ENCODE data around the gene UPB1.
A peak's percentile ranks its signal among the peaks of the same experiment; 100 is the strongest.
"Not testable (repeated sequence)": the region's sequence is repeated elsewhere in the genome, so short reads cannot be mapped to it uniquely, and the experiment has no call there.

UPB1 gene

DNA sequence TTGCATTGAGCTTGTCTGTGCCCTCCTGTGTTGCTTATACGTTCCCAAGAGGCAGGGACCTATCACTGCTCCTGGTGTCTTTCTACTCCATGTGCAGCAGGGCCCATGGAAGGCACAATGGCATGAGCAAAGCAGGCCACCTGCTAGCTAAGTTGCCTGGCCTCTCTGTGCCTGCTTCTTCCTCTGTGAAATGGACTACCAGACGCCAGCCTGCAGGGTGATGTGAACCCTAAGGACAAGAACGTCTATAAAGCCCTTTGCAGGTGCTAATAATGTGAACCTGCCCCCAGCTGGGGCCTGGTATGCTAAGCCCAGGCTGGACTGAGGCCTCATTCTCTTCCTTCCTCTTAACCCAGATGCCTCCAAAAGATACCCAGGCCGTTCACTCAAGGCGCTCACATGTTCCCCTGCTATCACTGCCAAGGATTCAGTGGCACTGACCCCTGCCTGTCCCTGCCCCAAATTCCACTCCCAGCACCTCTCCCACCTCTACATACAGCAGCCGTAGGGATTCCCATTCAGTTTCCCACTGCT lies 55.8 kb downstream of the UPB1 start:
- no peak for TF ChIP-seq EZH2 (optimal IDR thresholded peaks at IDR 0.05; ENCODE audit: low read depth, low read length)
- TF ChIP-seq, protein P1, sequence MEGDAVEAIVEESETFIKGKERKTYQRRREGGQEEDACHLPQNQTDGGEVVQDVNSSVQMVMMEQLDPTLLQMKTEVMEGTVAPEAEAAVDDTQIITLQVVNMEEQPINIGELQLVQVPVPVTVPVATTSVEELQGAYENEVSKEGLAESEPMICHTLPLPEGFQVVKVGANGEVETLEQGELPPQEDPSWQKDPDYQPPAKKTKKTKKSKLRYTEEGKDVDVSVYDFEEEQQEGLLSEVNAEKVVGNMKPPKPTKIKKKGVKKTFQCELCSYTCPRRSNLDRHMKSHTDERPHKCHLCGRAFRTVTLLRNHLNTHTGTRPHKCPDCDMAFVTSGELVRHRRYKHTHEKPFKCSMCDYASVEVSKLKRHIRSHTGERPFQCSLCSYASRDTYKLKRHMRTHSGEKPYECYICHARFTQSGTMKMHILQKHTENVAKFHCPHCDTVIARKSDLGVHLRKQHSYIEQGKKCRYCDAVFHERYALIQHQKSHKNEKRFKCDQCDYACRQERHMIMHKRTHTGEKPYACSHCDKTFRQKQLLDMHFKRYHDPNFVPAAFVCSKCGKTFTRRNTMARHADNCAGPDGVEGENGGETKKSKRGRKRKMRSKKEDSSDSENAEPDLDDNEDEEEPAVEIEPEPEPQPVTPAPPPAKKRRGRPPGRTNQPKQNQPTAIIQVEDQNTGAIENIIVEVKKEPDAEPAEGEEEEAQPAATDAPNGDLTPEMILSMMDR (IDR thresholded peaks at IDR 0.05; ENCODE audit: low read length) = no peak
- TF ChIP-seq EZH2phosphoT487 (IDR thresholded peaks at IDR 0.05; ENCODE audit: low read length) = no peak
- H4K20me1 ChIP-seq (ENCODE audit: insufficient read depth, low read length) = no peaks in the 10 kb centered on the region
- DNase-seq = no peak

DNA sequence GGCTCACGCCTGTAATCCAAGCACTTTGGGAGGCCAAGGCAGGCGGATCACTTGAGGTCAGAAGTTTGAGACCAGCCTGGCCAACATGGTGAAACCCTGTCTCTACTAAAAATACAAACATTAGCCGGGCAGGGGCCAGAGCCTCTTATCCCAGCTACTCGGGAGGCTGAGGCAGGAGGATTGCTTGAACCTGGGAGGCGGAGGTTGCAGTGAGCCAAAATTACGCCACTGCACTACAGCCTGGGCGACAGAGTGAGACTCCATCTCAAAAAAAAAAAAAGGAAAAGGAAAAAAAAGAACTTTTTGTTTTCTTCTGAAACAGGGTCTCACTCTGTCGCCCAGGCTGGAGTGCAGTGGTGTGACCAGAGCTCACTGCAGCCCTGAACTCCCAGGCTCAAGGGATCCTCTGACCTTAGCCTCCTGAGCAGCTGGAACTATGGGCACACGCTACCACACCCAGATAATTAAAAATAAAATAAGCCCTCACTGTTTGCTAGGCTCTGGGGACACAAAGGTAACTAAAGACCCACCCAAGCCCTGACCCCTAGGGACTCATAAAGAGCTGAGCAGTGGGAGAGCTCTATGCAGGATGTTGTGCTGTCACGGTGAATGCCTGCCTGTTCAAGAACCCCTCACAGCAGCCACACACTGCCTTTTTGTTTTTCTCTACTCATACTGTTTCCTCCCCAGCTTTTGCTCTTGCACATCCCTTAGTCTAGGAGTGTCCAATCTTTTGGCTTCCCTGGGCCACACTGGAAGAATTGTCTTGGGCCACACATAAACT lies 57.6 kb downstream of the UPB1 start:
- Histone ChIP-seq H3K4me2 (ENCODE audit: low read depth, low read length) (peak overlapping the region; percentile 97; the same call in 1 of the 2 replicates), H3K79me2 (ENCODE audit: low read length) (peaks cover 96% of the 10 kb centered on the region), H3K4me1 (ENCODE audit: low read length) (peaks cover 20% of the 10 kb centered on the region)
- not testable (repeated sequence) for H3K9ac ChIP-seq (ENCODE audit: low read length); H3K4me3 ChIP-seq (ENCODE audit: low read length); H3F3A ChIP-seq (ENCODE audit: insufficient read depth, low read length); H3K36me3 ChIP-seq (replicated peaks; ENCODE audit: insufficient read depth, low read length); H4K20me1 ChIP-seq (ENCODE audit: insufficient read depth, low read length); H3K27ac ChIP-seq (ENCODE audit: low read length); H3K9me3 ChIP-seq (replicated peaks; ENCODE audit: insufficient read depth, low read length); H2AFZ ChIP-seq (ENCODE audit: low read length); H3K27me3 ChIP-seq (replicated peaks; ENCODE audit: insufficient read depth, low read length); DNase-seq; H3K9me2 ChIP-seq (replicated peaks; ENCODE audit: insufficient read depth, low read length)

More for the DNA sequence above, 55.8 kb downstream of the UPB1 start:
- Histone ChIP-seq H3K4me2 (ENCODE audit: low read depth, low read length) (no peak overlapping the region), H3K4me3 (ENCODE audit: low read length) (no peak overlapping the region), H3K4me1 (ENCODE audit: low read length) (peaks cover 8% of the 10 kb centered on the region), H3K9ac (ENCODE audit: low read length) (no peak overlapping the region), H3F3A (ENCODE audit: insufficient read depth, low read length) (0 out of 2 replicates have a peak, but pooled peaks cover 3% of the 10 kb centered on the region), H2AFZ (ENCODE audit: low read length) (no peak overlapping the region), H3K27me3 (replicated peaks; ENCODE audit: insufficient read depth, low read length) (no peaks in the 10 kb centered on the region), H3K36me3 (replicated peaks; ENCODE audit: insufficient read depth, low read length) (0 out of 2 replicates have a peak, but pooled peaks cover 4% of the 10 kb centered on the region), H3K27ac (ENCODE audit: low read length) (no peak overlapping the region), H3K9me3 (replicated peaks; ENCODE audit: insufficient read depth, low read length) (no peaks in the 10 kb centered on the region), H3K9me2 (replicated peaks; ENCODE audit: insufficient read depth, low read length) (no peaks in the 10 kb centered on the region), H3K79me2 (ENCODE audit: low read length) (peaks cover 88% of the 10 kb centered on the region)

DNA sequence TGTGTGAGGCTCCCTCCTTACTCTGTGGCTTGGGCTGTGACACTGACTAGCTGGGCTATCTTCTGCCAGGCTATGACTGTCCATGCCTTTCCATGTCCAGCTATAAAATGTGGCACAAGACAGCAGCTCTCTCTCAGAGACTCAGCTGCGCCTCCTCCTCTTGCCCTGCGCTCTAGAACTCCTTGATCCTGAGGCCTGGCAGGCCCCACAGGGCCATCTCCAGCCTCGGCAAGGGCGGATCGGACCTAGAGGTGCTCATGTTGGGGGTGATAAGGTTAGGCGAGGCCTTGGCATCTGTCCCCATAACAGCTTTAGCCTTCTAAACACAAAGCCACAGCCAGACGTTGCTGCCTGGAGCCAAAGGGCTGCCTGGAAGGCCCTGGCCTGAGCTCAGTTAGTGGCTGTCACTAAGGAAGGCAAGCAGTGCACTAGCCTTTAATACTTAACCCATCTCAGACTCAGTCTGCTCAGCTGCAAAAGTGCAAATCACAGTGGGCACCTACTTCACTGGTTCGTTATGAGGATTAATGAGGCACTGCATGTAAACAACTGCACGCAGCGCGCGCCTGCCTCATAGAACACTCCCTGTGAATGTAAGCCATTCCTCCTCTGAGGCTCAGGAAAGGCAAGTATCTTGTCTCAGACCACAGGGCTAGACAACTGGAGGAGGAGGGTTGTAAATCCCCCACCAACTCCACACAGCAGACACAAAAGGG lies 58.6 kb downstream of the UPB1 start:
- Histone ChIP-seq H3K4me3 (ENCODE audit: low read length) (peak overlapping the region; percentile 92), H3K4me1 (ENCODE audit: low read length) (peaks cover 21% of the 10 kb centered on the region), H3F3A (ENCODE audit: insufficient read depth, low read length) (0 out of 2 replicates have a peak, but pooled peaks cover 3% of the 10 kb centered on the region), H3K36me3 (replicated peaks; ENCODE audit: insufficient read depth, low read length) (no peaks in the 10 kb centered on the region; the same call in 1 of the 2 replicates), H3K4me2 (ENCODE audit: low read depth, low read length) (peak overlapping the region; percentile 97), H4K20me1 (ENCODE audit: insufficient read depth, low read length) (0 out of 2 replicates have a peak, but pooled peaks cover 6% of the 10 kb centered on the region), H3K9me2 (replicated peaks; ENCODE audit: insufficient read depth, low read length) (no peaks in the 10 kb centered on the region), H3K9me3 (replicated peaks; ENCODE audit: insufficient read depth, low read length) (no peaks in the 10 kb centered on the region), H3K79me2 (ENCODE audit: low read length) (peaks cover 96% of the 10 kb centered on the region), H2AFZ (ENCODE audit: low read length) (no peak overlapping the region), H3K9ac (ENCODE audit: low read length) (peak overlapping the region; percentile 97), H3K27ac (ENCODE audit: low read length) (peak overlapping the region; percentile 74; the same call in 1 of the 2 replicates), H3K27me3 (replicated peaks; ENCODE audit: insufficient read depth, low read length) (no peaks in the 10 kb centered on the region)
- TF ChIP-seq, protein P1 (IDR thresholded peaks at IDR 0.05; ENCODE audit: low read length) = no peak
- TF ChIP-seq EZH2phosphoT487 (IDR thresholded peaks at IDR 0.05; ENCODE audit: low read length) (no peak), EZH2 (optimal IDR thresholded peaks at IDR 0.05; ENCODE audit: low read depth, low read length) (no peak)
- peak; percentile 31 for DNase-seq
